ENCODE data around the gene RPUSD1. TPM values are rescaled to one million over a fixed set of nuclear protein-coding genes. Genes with fewer than 3 reads are reported as not detected.
A peak's percentile ranks its signal among the peaks of the same experiment; 100 is the strongest.

The RPUSD1 gene
- total RNA-seq, 1 experiment from 2014 or later, result 59.9 TPM

DNA sequence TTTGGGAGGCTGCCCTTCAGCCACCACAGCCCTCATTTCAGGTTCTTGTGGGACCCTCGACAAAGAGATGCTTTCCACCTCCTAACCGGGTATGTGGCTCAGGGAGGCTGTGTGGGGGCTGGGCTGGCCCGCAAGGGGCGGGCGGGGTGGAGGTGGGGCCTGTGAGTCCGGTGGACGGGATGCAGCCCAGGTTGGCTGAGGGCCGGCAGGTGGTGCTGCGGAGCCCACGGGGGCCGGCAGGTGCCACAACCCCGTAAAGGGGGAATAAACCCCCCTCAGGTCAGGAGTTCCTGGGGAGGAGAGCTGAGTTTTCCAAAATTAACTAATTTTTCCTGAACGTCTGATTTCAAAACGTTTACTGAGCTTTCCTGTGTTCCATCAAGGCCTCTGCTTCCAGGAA is 42.4 kb downstream of the RPUSD1 start:
- ATAC-seq (peak; percentile 81), DNase-seq (ENCODE audit: low read depth, low spot score) (no peak)
- Histone ChIP-seq H2AFZ (ENCODE audit: low read depth, low read length, poor library complexity, severe bottlenecking) (no peak overlapping the region), H3K79me2 (ENCODE audit: insufficient read depth, low read length) (no peaks in the 10 kb centered on the region), H3K4me1 (ENCODE audit: control insufficient read depth in 1 of 2, insufficient read depth in 2 of 2, low read length in 2 of 2) (peaks cover 2 to 18% of the 10 kb centered on the region in 2 experiments; a peak in 3 of 4 replicates), H3K4me3 (replicated peaks in 1 of 2; ENCODE audit: low read depth in 1 of 2, low read length in 2 of 2) (no peak overlapping the region), H3K9me2 (ENCODE audit: insufficient read depth) (no peaks in the 10 kb centered on the region), H3K36me3 (ENCODE audit: control insufficient read depth in 1 of 2, insufficient read depth in 2 of 2, low read length in 2 of 2) (no peaks in the 10 kb centered on the region), H3K9ac (ENCODE audit: low read length) (no peak overlapping the region), H3K27ac (ENCODE audit: low read depth, low read length) (no peak overlapping the region), H3K27me3 (ENCODE audit: insufficient read depth, low read length) (no peaks in the 10 kb centered on the region), H3K9me3 (ENCODE audit: control insufficient read depth in 1 of 2, insufficient read depth in 1 of 2, low read depth in 1 of 2, low read length in 2 of 2) (no peaks in the 10 kb centered on the region), H4K20me1 (ENCODE audit: insufficient read depth) (no peaks in the 10 kb centered on the region), H3K4me2 (ENCODE audit: low read length) (peak overlapping the region; percentile 39; the same call in 1 of the 2 replicates)
- no TSS peak for BruUV-seq (replicated peaks)
- ChIA-PET RAD21 (ENCODE audit: low non-redundant PET in 1 of 2, low total read pairs in 2 of 2, uncharacterized antibody in 2 of 2, unreplicated experiment in 2 of 2) (no interaction called here), POLR2A (no interaction called here), CTCF (interaction anchor here (1.7 to 2.7 kb wide), 2 partner anchors 16 to 39 kb away, joined by 9 to 11 read pairs; partner anchors contain the start of gene MSLN)
- TF ChIP-seq EZH2 (IDR thresholded peaks at IDR 0.05) (no peak), POLR2AphosphoS5 (IDR thresholded peaks at IDR 0.05; ENCODE audit: low read depth, low read length) (no peak), FOSL1 (IDR thresholded peaks at IDR 0.05; ENCODE audit: low read depth) (no peak), YY1 (IDR thresholded peaks at IDR 0.05; ENCODE audit: extremely low read depth, insufficient replicate concordance, low read depth, low read length) (no peak), CEBPB (IDR thresholded peaks at IDR 0.05; ENCODE audit: low read depth) (no peak), POLR2A (IDR thresholded peaks at IDR 0.05; ENCODE audit: borderline replicate concordance, extremely low read depth, insufficient read depth, insufficient read length) (no peak), RAD21 (IDR thresholded peaks at IDR 0.05; ENCODE audit: low read depth) (peak; percentile 65), CBX3 (IDR thresholded peaks at IDR 0.05; ENCODE audit: low read depth) (no peak)
- TF ChIP-seq, protein P1, sequence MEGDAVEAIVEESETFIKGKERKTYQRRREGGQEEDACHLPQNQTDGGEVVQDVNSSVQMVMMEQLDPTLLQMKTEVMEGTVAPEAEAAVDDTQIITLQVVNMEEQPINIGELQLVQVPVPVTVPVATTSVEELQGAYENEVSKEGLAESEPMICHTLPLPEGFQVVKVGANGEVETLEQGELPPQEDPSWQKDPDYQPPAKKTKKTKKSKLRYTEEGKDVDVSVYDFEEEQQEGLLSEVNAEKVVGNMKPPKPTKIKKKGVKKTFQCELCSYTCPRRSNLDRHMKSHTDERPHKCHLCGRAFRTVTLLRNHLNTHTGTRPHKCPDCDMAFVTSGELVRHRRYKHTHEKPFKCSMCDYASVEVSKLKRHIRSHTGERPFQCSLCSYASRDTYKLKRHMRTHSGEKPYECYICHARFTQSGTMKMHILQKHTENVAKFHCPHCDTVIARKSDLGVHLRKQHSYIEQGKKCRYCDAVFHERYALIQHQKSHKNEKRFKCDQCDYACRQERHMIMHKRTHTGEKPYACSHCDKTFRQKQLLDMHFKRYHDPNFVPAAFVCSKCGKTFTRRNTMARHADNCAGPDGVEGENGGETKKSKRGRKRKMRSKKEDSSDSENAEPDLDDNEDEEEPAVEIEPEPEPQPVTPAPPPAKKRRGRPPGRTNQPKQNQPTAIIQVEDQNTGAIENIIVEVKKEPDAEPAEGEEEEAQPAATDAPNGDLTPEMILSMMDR (IDR thresholded peaks at IDR 0.05 in 2 of 3, conservative IDR thresholded peaks at IDR 0.05 in 1 of 3; ENCODE audit: borderline replicate concordance in 1 of 3, insufficient read depth in 1 of 3, low read depth in 2 of 3, low read length in 2 of 3), result peak; percentile 52 to 76 (median 70)
- intact Hi-C loops (cut with micrococcal nuclease), result loop anchor here (2.0 kb wide), 1 partner anchor 39 kb away; no protein-coding TSS in a partner anchor

All from HCT116 (cell line).